Activated CD4-positive, alpha-beta T cell treated with anti-CD3 and anti-CD28 coated beads for 48 hours (primary cell): ENCODE measurements around the gene SCMH1.
"Not testable (repeated sequence)": the region's sequence is repeated elsewhere in the genome, so short reads cannot be mapped to it uniquely, and the experiment has no call there.

ENCODE experiments used
- DNase-seq: peaks from one replicate; pipeline ENCODE4 v3.0.0-alpha.2; 2020

Gene SCMH1

DNA sequence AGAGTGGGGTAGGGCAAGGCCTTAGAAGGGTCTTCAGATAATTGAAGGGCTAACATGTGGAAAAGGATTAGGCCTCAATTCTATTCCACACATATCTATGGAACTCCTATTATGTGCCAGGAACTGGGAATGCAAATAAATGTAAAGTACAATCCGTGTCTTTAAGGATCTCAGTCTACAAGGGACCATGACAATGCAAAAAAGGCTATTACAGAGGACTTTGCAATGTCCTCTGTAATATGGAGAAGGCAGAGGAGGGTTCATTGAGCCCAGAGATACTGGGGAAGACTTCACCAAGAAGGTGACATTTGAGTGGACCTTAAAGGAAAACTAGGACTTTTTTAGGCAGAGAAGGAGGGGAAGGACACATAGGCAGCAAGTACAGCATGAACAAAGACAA lies 4.5 kb upstream of the SCMH1 start:
- DNase-seq = no peak

DNA sequence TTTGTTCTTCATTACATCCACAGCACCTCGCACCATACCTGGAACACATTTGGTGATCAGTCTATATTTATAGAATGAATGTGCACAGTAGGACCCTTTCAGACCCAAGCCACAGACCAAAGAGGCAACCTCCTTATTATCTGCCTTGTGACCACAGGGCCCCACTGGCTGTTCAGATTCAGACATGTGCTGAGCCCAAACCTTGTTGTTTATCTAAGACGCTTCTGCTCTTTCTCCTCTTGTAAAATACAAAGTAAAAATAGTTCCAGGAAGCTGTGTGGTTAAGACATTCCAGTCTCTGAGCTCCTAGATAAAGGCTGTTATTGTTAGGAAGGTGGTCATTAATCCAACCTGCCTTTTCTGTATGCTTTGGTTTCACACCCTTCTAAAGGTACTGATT lies 3.6 kb upstream of the SCMH1 start:
- DNase-seq = no peak

GRCh38 chr1:41243079-41243385 lies 926 bp upstream of the SCMH1 start:
- no peak for DNase-seq

DNA sequence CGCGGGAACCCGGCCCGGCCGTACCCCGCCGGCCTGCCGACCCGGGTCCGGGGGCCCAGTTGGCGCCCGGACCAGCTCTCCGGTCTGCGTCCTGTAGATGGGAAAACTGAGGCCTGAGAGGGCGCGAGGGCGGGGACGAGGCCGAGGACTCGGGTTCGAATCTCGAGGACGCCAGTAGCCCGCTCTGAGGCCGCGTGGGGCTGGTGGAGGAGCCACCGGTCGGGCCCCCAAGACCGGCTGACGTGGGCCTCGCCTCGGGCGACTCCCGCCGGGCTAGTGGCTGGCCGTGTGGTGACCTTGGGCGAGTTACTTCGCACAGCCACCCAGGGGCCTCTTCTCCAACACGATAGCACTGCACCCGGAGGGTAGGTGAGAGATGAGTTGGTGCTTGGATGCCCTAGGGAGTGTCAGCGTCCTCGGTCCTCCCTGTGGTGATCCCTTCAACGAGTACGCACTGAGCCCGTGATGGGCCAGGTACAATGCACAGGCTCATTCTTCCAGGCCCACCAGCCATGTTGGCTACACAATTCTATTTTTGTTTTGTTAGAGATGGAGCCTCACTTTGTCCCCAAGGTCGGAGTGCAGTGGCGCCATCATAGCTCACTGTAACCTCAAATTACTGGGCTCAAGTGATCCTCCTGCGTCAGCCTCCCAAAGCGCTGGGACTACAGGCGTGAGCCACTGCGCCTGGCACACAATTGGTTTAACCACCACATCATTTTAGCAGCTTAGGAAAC lies 404 bp upstream of the SCMH1 start:
- DNase-seq = peak; percentile 47

GRCh38 chr1:41241354-41241748 lies 755 bp downstream of the SCMH1 start:
- DNase-seq = peak; percentile 68

DNA sequence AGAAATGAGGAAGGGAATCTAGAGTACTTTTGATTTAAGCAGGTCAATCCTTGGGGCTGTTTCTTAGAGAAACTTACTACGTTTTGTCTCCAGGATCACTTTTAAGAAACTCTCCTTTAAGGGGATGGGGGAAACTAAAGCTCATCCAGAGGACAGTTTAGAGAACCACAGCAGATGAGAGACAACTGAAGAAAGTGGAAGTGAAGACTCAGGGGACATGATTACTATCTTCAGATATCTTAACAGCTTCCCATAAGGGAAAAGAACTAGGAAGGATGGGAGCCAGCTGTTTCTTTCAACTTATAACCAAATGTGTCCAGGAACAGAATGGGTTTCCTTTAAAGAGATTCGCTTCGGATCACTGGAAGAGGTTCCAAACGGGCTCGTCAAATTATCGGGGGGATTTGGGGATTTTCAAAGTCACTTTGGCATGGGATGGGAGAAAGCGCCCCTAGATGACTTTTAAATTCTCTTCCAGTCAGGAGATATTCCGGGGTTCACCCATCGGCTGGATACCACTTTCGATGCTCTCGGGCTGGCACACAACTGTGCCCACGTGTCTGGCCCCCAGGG lies 1.2 kb downstream of the SCMH1 start:
- no peak for DNase-seq

DNA sequence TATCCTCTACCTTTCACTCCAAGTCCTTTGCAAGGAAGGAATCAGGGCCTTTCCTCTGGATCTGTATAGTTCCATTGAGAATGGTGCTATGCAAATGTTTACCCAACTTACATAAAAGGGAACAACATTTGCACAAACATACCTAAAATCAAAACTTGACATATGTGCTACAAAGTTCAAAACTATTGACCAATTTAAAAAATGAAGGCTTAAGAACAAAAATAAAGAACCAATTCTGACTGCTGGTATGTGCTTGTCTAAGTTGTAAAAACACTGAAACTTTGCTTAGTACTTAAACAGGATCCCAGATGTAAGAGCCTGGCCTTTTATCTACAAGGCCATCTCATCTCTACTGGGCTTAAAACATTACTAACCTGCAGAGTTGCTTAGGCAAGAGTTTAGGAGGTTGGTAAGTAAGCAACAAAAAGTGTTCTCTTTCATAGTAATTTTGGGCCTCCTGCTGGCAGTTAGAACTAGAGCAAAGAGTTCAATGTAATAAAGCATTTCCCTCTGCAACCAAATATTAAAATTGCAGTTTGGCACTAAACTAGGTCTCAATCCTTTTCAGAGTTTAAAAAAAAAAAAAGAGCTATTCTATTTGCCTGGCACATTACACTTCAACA lies 2.0 kb downstream of the SCMH1 start:
- no peak for DNase-seq

GRCh38 chr1:41238311-41238988 lies 3.7 kb downstream of the SCMH1 start:
- DNase-seq = peak; percentile 8

DNA sequence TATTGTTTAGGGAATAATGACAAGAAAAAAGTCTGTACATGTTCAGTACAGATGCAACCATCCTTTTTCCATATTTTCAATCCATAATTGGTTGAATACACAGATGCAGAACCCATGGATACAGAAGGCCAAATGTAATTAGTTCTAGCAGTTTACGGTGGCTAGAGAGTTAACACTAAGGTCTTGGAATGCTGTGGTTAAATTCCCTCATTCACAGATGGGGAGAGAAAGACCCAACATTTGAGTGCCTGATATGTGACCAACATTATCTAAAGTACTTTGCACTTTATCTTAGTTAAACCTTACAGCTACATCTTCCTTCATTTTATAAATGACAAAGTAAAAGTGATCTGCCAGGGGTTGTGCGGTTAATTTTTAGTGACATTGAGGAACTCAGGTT lies 5.3 kb downstream of the SCMH1 start:
- no peak for DNase-seq

GRCh38 chr1:41235893-41236292 lies 6.2 kb downstream of the SCMH1 start:
- DNase-seq = no peak

DNA sequence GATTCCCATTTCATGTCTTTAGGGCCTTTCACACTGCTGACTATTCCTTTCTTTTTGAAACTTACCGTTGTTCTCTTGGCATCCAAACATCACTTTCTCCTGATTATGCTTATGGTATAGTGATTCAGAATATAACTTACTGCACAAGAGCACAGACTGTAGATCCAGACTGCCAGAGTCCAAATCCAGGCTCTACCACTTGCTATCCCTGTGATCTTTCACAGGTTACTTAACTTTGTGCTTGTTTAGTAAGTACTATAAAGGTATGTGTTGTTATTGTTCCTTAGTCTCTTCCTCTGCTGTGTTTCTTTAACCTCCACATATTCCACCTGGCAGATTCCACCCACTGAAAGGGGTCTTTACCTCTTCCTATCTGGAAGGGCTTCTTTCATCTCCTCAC lies 8.4 kb downstream of the SCMH1 start:
- DNase-seq = no peak

GRCh38 chr1:41232305-41232704 lies 9.8 kb downstream of the SCMH1 start:
- DNase-seq = no peak

DNA sequence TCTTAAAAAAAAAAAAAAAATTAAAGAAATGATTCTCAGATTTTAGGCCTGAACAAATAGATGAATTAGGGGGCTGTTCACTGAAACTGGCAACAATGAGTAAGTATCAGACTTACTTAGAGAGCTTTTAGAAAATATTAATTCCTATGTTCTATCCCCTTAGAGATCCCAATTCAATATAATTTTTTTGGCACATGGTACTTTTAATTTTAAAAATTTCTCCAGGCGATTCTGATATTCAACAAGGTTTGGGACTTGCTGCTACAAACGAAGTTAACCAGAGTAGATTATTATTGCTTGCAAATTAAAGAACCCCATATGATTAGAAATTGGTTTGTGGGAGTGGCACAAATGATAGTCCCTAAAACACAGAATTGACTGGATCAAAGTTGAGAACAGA lies 11.4 kb downstream of the SCMH1 start:
- DNase-seq = no peak

- not testable (repeated sequence) for DNase-seq
Observed at GRCh38 chr1:41229219-41229618, 12.9 kb downstream of the SCMH1 start.

DNA sequence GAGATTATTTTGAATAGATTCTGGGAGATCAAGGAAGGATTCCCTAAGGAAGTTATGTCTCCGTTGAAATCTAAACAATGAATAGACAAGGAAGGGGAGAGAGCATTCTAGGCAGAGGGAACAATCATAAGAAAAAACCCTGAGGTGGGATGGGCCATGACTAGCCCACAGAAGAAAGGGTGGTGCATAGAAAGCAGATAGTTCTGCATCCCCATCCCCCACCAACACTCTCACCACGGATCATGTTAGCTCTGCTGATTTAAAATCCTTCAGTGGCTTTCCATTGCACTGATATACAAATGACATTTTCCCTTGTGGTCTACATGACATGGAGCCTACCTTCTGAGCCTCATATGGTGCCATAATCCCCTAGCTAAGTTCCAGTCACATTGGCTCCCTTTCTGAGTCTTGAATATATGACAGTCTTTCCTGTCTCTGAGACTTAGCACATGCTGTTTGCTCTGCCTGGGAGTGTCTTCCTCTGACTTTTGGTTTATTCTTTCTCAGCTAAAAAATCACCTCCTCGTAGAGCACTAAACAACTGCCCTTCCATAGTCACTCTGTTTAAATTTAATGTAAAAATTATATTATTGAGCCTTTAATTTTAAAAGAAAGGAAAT lies 15.2 kb downstream of the SCMH1 start:
- DNase-seq = no peak

DNA sequence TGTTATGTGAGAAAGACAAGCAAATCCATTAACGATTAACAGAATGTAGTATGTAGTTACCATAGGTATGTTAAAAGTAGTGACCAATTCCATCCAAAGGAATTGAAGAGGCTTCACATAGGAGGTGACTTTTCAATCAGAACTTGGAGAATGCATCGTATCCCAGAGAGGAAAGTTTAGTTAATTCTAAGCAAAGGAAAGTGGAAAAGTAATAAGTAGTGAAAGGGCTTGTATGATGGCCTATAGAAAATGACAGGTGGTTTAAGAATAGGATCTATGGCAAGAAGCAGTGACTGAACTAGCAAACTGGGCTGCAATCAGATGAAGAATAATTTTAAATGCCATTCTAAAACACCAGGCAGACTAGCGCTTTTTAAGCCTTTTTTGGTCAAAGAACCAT lies 16.6 kb downstream of the SCMH1 start:
- no peak for DNase-seq

- DNase-seq = no peak
Observed at GRCh38 chr1:41222496-41222895, 19.6 kb downstream of the SCMH1 start.

GRCh38 chr1:41221995-41222394 lies 20.1 kb downstream of the SCMH1 start:
- DNase-seq = no peak

GRCh38 chr1:41218152-41218551 lies 24.0 kb downstream of the SCMH1 start:
- DNase-seq = no peak

GRCh38 chr1:41217441-41217840 lies 24.7 kb downstream of the SCMH1 start:
- no peak for DNase-seq

DNA sequence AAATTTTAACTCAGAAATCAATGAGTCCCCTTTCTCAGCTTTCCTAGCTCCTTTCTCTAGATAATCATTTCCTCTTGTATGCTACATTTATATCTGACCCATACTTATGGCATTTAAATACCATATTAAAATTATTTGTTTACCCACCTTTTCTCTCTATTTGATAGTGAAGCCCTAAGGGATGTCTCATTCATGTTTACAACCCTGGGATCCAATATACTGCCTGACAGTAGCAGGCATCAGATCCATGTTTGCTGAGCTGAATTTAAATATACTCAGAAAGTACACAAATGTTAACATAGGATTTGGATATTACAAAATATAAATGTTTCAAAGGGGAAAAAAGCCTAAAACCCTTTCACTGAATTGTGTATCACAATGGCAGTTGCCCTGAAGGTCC lies 26.5 kb downstream of the SCMH1 start:
- DNase-seq = no peak

DNA sequence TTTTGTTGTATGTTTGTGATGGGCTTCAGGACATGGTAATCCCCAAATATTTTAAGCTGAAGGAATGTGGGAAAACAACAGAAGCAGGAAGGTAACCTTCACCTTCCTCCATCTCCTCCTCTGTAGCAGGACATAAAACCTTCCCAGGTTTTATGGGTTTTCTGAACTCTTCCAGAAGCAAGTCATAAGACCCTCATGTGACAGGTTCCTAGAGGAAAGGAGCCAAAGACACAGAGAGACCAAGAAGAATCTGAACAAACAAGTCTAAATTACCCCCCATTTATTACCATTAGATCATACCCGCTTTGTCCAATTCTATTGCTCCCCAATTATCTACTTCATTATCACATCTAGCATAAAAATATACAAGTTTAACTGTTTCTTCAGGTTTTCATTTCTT lies 28.8 kb downstream of the SCMH1 start:
- no peak for DNase-seq

DNA sequence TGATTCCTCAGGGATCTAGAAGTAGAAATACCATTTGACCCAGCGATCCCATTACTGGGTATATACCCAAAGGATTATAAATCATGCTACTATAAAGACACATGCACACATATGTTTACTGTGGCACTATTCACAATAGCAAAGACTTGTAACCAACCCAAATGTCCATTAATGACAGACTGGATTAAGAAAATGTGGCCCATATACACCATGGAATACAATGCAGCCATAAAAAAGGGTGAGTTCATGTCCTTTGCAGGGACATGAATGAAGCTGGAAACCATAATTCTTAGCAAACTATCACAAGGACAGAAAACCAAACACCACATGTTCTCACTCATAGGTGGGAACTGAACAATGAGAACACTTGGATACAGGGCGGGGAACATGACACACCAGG lies 30.5 kb downstream of the SCMH1 start:
- DNase-seq = not testable (repeated sequence)

GRCh38 chr1:41207053-41207452 lies 35.1 kb downstream of the SCMH1 start:
- DNase-seq = not testable (repeated sequence)
